MCF 10A (cell line): ENCODE measurements around the gene LPA. TPM values are rescaled to one million over a fixed set of nuclear protein-coding genes. Genes with fewer than 3 reads are reported as not detected.
"Not testable (repeated sequence)": the region's sequence is repeated elsewhere in the genome, so short reads cannot be mapped to it uniquely, and the experiment has no call there.

Experiments
- BruUV-seq: library from RNA; stranded (reverse); fragments of 400-500 nt; replicated peaks from 2 replicates; lab custom pipeline; 2021; lab: Mats Ljungman, UMichigan
- CTCF ChIA-PET: fragments of 300-600 bp; sonication (Branson Sonifier 250); formaldehyde crosslinking; extraction: SDS; loops from one replicate; lab custom pipeline; 2021; ENCODE audit warnings: antibody characterized with exemption, inconsistent platforms; lab: Yijun Ruan, JAX
- POLR2A ChIA-PET: fragments of 300-600, 350-650 bp; sonication (Branson Sonifier 250); formaldehyde crosslinking; extraction: SDS; loops from one replicate; lab custom pipeline; 2020; ENCODE audit warnings: antibody characterized with exemption, inconsistent platforms; lab: Yijun Ruan, JAX
- DNase-seq: peaks from one replicate; pipeline ENCODE4 v3.0.0-alpha.2; 2018; ENCODE audit not compliant: unreplicated experiment
- H3K27ac Mint-ChIP-seq: one replicate; pipeline ENCODE4 v1.8.0; 2022; ENCODE audit warnings: mild to moderate bottlenecking, low read depth, mixed read lengths; ENCODE audit not compliant: unreplicated experiment
- H3K27me3 Mint-ChIP-seq: one replicate; pipeline ENCODE4 v1.8.0; 2022; ENCODE audit warnings: mixed read lengths; ENCODE audit not compliant: insufficient read depth, unreplicated experiment
- H3K36me3 Mint-ChIP-seq: one replicate; pipeline ENCODE4 v1.8.0; 2022; ENCODE audit warnings: mild to moderate bottlenecking, moderate library complexity, mixed read lengths; ENCODE audit not compliant: insufficient read depth, unreplicated experiment
- H3K4me1 Mint-ChIP-seq: one replicate; pipeline ENCODE4 v1.8.0; 2022; ENCODE audit warnings: mixed read lengths; ENCODE audit not compliant: insufficient read depth, unreplicated experiment
- H3K4me3 Mint-ChIP-seq: one replicate; pipeline ENCODE4 v1.8.0; 2022; ENCODE audit warnings: mild to moderate bottlenecking, moderate library complexity, mixed read lengths; ENCODE audit not compliant: unreplicated experiment
- H3K9me3 Mint-ChIP-seq: one replicate; pipeline ENCODE4 v1.8.0; 2022; ENCODE audit warnings: mixed read lengths; ENCODE audit not compliant: unreplicated experiment
- CTCF ChIP-seq: fragments of 200-600 bp; IDR thresholded peaks from one replicate; pipeline ENCODE4 v1.8.0; 2022; ENCODE audit warnings: antibody characterized with exemption, mild to moderate bottlenecking; ENCODE audit not compliant: unreplicated experiment
- intact Hi-C: fragments of 100-400 bp; cut with micrococcal nuclease; formaldehyde crosslinking; loops from 2 replicates; pipeline ENCODE4 v1.14.1; 2022
- total RNA-seq: library from RNA; stranded (reverse); gene quantifications from 2 replicates; pipeline ENCODE4 v1.2.3, GENCODE V29; 2022

The LPA gene
- total RNA-seq, 1 experiment from 2014 or later = not detected

DNA sequence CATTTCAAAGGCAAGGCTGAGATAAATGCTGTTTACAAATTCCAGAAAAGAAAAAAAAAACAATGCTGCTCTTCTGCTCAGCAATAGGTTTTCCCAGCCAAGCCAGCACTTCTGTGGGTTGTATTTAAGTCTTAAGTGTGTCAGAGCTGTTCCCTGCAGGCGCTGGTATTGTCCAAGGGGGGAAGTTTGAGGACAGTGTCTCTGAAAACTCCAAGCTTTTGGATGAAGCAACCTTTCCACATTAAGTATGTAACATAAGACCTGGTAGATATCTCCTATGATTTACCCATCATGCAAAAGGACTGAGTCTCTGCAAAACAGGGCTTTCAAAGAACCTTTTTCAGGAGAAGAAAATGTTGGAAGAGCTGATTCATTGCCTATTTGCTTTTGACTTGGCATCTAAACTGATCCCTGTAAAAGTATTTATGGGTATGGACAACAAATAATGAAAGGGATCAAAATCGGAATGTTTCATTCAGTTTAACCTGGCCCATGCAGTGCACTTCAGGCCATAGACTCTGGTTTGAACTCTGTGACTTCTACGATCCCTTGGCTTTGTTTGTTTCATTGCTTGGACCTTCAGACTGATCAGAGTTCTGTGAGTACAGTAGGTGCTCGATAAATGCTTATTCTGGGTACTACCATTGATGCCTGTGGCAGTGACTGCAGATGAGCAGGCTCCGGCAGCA, 21.8 kb upstream of the LPA start:
- Mint-ChIP-seq H3K27ac (no peak overlapping the region), H3K27me3 (no peaks in the 10 kb centered on the region), H3K4me3 (no peak overlapping the region), H3K4me1 (no peaks in the 10 kb centered on the region), H3K36me3 (no peaks in the 10 kb centered on the region), H3K9me3 (no peaks in the 10 kb centered on the region)
- no peak for TF ChIP-seq CTCF
- no peak for DNase-seq
- ChIA-PET POLR2A (no interaction called here), CTCF (no interaction called here)
- BruUV-seq = no TSS peak
- intact Hi-C loops = no loop called here

DNA sequence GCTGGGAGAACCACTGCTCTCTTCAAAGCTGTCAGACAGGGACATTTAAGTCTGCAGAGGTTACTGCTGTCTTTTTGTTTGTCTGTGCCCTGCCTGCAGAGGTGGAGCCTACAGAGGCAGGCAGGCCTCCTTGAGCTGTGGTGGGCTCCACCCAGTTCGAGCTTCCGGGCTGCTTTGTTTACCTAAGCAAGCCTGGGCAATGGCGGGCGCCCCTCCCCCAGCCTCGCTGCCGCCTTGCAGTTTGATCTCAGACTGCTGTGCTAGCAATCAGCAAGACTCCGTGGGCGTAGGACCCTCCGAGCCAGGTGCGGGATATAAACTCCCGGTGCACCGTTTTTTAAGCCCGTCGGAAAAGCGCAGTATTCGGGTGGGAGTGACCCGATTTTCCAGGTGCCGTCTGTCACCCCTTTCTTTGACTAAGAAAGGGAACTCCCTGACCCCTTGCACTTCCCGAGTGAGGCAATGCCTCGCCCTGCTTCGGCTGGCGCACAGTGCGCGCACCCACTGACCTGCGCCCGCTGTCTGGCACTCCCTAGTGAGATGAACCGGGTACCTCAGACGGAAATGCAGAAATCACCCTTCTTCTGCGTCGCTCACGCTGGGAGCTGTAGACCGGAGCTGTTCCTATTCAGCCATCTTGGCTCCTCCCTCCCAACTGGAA, 21.2 kb upstream of the LPA start:
- CTCF ChIA-PET, intact Hi-C loops, H3K36me3 Mint-ChIP-seq, POLR2A ChIA-PET, H3K27ac Mint-ChIP-seq, H3K4me3 Mint-ChIP-seq, H3K9me3 Mint-ChIP-seq, DNase-seq, H3K4me1 Mint-ChIP-seq, H3K27me3 Mint-ChIP-seq, BruUV-seq: not testable (repeated sequence)

GRCh38 chr6:160679402-160679769, 15.3 kb upstream of the LPA start:
- TF ChIP-seq CTCF = no peak
- no peak overlapping the region for H3K4me3 Mint-ChIP-seq

DNA sequence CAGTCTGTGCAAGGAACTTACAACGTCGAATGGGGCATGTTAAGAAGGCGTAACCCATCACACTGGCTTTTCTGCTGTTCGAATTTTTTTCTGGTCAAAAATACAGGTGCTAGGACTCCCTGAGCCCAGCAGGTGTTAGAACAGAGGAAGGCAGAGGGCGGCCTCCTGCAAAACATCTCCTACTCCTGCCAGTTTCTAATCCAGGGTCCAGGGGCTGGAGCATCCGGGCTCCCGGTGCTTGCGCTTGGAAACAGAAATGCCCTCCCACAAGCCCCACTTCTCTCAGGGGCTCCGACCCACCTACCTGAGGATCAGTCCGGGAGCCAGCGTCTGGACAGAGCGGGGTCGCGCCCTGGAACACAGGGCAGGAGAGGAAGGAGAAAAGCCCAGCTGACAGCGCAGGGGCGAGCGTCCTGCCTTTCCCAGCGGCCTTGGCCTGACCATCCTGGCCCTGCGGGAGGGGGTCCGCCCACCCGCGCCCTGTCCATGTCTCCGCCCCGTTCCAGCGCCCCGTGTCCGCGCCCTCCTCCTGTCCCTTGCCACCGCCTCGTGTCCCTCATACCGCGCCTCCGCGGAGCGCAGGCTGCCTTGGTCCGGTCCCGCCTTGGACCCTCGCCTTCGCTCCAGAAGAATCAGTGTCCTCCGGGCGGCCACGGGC, 14.8 kb upstream of the LPA start:
- Mint-ChIP-seq H3K9me3 (no peaks in the 10 kb centered on the region), H3K27me3 (peaks cover 24% of the 10 kb centered on the region), H3K36me3 (no peaks in the 10 kb centered on the region), H3K4me3 (no peak overlapping the region), H3K4me1 (no peaks in the 10 kb centered on the region), H3K27ac (no peak overlapping the region)
- ChIA-PET POLR2A (no interaction called here), CTCF (interaction anchor here (0.6 to 1.2 kb wide), 2 partner anchors 13 to 144 kb away, joined by 3 to 4 read pairs; no protein-coding TSS in a partner anchor)
- intact Hi-C loops = no loop called here
- no peak for TF ChIP-seq CTCF
- no peak for DNase-seq
- no TSS peak for BruUV-seq

More at GRCh38 chr6:160679402-160679769, 15.3 kb upstream of the LPA start:
- BruUV-seq = no TSS peak
- ChIA-PET CTCF (no interaction called here), POLR2A (no interaction called here)
- H3K27me3 Mint-ChIP-seq = peaks cover 19% of the 10 kb centered on the region
- H3K4me1 Mint-ChIP-seq = no peaks in the 10 kb centered on the region
- H3K9me3 Mint-ChIP-seq = no peaks in the 10 kb centered on the region
- no peaks in the 10 kb centered on the region for H3K36me3 Mint-ChIP-seq
- DNase-seq = no peak
- intact Hi-C loops = no loop called here
- H3K27ac Mint-ChIP-seq = no peak overlapping the region
